GM20431 (cell line): ENCODE measurements around the gene TRPC4AP.

Experiments used
- in situ Hi-C: fragments of 300-500 bp; cut with MseI, MboI; formaldehyde crosslinking; loops from one replicate; pipeline ENCODE4 v1.15.0; 2020; ENCODE audit warnings: low sequenced_read_pairs; ENCODE audit not compliant: unreplicated experiment

Gene TRPC4AP

GRCh38 chr20:34994509-34995131 lies 98.0 kb downstream of the TRPC4AP start:
- in situ Hi-C loops: no loop called here

- in situ Hi-C loops: no loop called here
These were observed 98.6 kb downstream of the TRPC4AP start for GRCh38 chr20:34993941-34994508.

DNA sequence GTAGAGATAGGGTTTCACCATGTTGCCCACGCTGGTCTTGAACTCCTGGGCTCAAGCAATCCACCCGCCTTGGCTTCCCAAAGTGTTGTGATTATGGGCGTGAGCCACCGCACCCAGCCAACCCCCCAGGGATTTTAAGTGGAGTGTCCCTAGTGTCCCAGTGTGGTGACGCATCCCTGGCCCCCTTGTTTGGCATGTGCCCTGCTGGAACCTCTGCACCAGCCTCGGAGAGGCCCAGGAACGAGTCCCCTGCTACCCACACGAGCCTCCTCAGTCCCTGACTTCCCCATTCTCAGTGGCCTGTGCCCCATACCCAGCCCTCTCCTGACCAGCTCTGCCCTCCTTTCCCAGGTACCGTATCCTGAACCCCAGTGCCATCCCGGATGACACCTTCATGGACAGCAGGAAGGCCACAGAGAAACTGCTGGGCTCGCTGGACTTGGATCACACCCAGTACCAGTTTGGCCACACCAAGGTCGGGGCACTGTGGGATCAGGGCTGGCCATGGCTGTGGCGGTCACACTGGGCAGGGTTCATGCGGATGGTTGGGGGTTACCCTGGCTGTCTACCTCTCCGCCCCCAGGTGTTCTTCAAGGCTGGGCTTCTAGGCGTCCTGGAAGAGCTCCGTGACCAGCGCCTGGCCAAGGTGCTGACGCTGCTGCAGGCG lies 99.7 kb downstream of the TRPC4AP start:
- in situ Hi-C loops: no loop called here

DNA sequence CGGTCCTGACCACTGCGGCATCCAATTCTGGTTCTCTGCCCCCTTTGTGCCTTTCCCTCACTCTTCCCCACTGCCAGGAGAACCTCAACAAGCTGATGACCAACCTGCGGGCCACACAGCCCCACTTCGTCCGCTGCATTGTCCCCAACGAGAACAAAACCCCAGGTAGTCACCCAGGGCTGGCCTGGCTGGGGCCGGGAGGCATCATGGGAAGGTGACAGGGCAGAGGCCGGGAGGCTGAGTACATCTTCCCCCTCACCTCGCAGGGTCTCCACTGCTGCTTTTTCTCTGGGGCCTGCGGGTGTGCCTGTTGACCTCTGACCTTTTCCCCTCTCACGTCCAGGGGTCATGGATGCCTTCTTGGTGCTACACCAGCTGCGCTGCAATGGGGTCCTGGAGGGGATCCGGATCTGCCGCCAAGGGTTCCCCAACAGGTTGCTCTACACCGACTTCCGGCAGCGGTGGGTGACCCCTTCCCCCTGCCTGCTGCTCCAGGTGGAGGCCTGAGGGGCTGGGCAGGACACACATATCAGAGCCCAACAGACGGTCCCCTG lies 101.9 kb downstream of the TRPC4AP start:
- in situ Hi-C loops: no loop called here

DNA sequence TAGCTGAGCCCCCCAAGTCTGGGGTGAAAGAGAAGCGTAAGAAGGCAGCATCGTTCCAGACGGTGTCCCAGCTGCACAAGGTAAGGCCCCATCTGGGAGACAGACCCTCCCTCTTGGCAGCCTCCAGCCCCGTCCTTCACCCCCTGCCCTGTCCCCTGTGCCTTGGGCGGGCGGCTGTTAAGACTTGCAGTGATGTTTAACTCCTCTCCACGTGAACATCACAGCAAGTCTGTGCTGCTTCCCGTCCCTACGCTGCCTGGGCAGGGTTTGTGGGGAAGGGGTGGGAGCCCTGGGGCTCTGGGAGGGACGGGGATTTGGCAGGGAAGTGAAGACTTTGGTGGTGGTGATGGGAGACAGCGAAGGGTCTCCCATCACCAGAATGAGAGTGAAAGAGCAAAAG lies 102.4 kb downstream of the TRPC4AP start:
- in situ Hi-C loops: no loop called here

- in situ Hi-C loops: no loop called here
These were observed 102.9 kb downstream of the TRPC4AP start for GRCh38 chr20:34989670-34990069.

- in situ Hi-C loops: no loop called here
These were observed 103.5 kb downstream of the TRPC4AP start for GRCh38 chr20:34989118-34989517.

DNA sequence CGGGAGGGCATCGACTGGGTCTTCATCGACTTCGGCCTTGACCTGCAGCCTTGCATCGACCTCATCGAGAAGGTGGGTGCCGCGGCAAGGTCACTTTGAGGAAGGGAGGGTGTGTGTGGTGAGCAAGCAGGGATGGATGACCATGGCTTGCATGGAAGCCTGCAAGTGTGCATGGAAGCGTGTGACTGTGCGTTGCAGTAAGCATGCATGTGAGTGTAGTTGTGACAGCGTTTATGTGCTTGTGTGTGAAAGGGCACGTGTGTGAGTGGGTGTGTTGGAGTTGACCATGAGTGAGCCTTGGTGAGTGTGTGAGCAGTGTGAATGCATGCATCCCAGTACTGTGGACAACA lies 104.4 kb downstream of the TRPC4AP start:
- in situ Hi-C loops: no loop called here

- in situ Hi-C loops: no loop called here
These were observed 105.1 kb downstream of the TRPC4AP start for GRCh38 chr20:34987288-34988190.

- in situ Hi-C loops: no loop called here
These were observed 106.0 kb downstream of the TRPC4AP start for GRCh38 chr20:34986311-34987287.

- in situ Hi-C loops: no loop called here
These were observed 106.9 kb downstream of the TRPC4AP start for GRCh38 chr20:34985461-34986310.

DNA sequence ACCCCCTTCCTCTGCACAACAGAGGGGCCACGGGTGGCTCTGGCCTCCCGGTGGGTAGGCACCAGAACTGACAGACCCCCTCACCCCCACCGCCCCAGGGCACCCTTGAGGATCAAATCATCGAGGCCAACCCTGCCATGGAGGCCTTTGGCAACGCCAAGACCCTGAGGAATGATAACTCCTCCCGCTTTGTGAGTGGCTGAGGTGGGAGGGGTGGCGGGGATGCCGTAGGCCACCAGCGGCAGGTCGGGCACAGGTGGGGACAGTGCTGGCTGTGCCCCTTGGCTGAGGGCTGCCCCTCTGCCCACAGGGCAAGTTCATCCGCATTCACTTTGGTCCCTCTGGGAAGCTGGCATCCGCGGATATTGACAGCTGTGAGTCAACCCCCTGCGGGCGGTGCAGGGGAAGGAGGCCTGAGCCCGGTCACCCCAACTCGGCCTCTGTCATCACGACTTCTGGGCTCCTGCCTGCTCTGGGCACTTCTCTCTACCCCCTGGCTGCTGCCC lies 107.8 kb downstream of the TRPC4AP start:
- in situ Hi-C loops: no loop called here

- in situ Hi-C loops: no loop called here
These were observed 108.4 kb downstream of the TRPC4AP start for GRCh38 chr20:34983995-34984735.

GRCh38 chr20:34983089-34983820 lies 109.4 kb downstream of the TRPC4AP start:
- in situ Hi-C loops: no loop called here

- in situ Hi-C loops: no loop called here
These were observed 110.1 kb downstream of the TRPC4AP start for GRCh38 chr20:34982270-34983088.
